Motor neuron (in vitro differentiated cells): Measurements from ENCODE around the gene CCPG1. TPM values are rescaled to one million over a fixed set of nuclear protein-coding genes. Genes with fewer than 3 reads are reported as not detected.
"Not testable (repeated sequence)": the region's sequence is repeated elsewhere in the genome, so short reads cannot be mapped to it uniquely, and the experiment has no call there.

ENCODE experiments used
- ATAC-seq, 8 experiments: fragments of 200-7000 bp; cut with Tn5 transposase; replicated peaks in 6 of 8; 2 replicates each; pipeline ENCODE4 v1.8.0; 2021; ENCODE audit warnings: mild to moderate bottlenecking in 8 of 8, moderate library complexity in 8 of 8
- H3K27ac ChIP-seq, 2 donors: fragments of 250-450 bp; sonication (Bioruptor Pico); 2 replicates each; pipeline ENCODE4 v1.9.0; 2021; ENCODE audit warnings: antibody characterized with exemption in 2 of 2, mild to moderate bottlenecking in 2 of 2, moderate library complexity in 1 of 2
- H3K4me1 ChIP-seq, 2 donors: fragments of 250-450 bp; sonication (Bioruptor Pico); replicated peaks in 1 of 2; 2 replicates each; pipeline ENCODE4 v1.6.1; 2021; ENCODE audit warnings: antibody characterized with exemption in 2 of 2, mild to moderate bottlenecking in 2 of 2, moderate library complexity in 1 of 2
- H3K4me3 ChIP-seq, 5 donors: fragments of 250-450 bp; sonication (Bioruptor Pico); 2 replicates each; pipeline ENCODE4 v1.9.0; 2021; ENCODE audit warnings: antibody characterized with exemption in 5 of 5, mild to moderate bottlenecking in 5 of 5, moderate library complexity in 4 of 5
- WGBS, 10 experiments: fragments of 450-650 bp; shearing (Covaris generic); methylation state at CpG; one replicate each; pipeline ENCODE4 v1.0.0; 2022; 5-methylcytosine and 5-hydroxymethylcytosine counted together
- in situ Hi-C, 9 experiments: fragments of 400-800 bp; cut with MboI; loops; one replicate each; pipeline ENCODE4 v1.15.0; 2021; ENCODE audit warnings: low sequenced_read_pairs in 9 of 9, low pct_unique_long_range_greater_than_20kb in 2 of 9; ENCODE audit not compliant: unreplicated experiment in 9 of 9
- total RNA-seq, 8 experiments: library from RNA; unstranded; fragments of 300-600 nt; gene quantifications; 2 replicates each; pipeline versions ENCODE4 v1.2.3 to v1.2.4, GENCODE V29; 2022

CCPG1 gene
- total RNA-seq, 8 experiments from 2014 or later: 18.1 to 220 (median 47.9) TPM

DNA sequence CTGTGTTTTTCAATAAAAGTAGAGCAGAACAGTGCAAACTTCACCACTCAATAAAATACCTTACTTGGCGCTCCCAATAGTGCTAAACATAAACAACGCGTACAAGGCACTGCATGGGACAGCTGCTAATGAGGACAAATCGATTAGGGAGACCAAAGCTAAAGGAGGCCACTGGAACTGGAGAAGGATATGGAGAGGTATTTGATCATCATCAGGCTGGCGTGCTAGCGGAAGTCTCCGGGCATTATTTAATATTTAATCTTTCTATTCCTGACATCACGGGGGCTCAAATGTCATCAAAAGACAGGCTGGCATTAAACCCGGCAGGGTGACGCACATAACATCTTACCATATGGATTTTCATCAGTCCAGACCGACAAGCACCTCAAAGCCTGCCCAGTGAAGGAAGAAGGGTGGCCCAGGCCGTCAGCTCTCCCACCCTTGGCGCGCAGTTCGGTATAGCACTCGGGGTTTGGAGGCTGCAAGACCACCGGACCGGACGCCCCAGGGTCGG lies 604 bp downstream of the CCPG1 start:
- ATAC-seq: peak in 2 of 8 experiments; percentile 1 to 2
- in situ Hi-C loops: no loop called here
- peak overlapping the region; percentile 89 to 91 for H3K27ac ChIP-seq

DNA sequence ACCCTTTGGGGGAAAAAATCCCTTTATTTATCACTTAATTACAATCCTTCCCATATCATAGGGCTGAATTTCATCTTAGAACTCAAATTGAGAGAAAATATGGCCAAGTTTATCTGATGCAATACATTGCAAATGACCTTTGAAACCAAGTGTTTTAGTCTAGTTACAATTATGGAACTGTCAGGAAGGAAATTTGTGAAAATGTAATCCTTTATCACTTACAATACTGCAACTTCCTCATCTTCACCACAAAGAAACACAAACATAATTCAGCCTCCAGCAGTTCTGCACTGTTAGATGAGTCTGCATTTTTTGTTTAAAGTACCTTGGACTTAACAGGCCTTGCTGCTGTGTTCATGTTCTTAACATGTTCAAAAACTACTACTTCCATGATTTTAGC lies 4.6 kb downstream of the CCPG1 start:
- peak overlapping the region in 4 of 5 donors; percentile 5 to 23 (median 11) for H3K4me3 ChIP-seq
- H3K4me1 ChIP-seq: peaks cover 18 to 28% of the 10 kb centered on the region in 2 donors
- no peak for ATAC-seq
- in situ Hi-C loops: no loop called here
- H3K27ac ChIP-seq: peak overlapping the region; percentile 71 to 79

More for the DNA sequence above, 604 bp downstream of the CCPG1 start:
- Histone ChIP-seq H3K4me3 (peak overlapping the region; percentile 63 to 96 (median 79)), H3K4me1 (peaks cover 21 to 29% of the 10 kb centered on the region in 2 donors)
- 0 to 20% (median 0%) methylated on average over 1 to 9 of the region's 20 CpGs; no CpG with 5 or more reads in 1 of the 10 experiments for WGBS, 10 experiments

DNA sequence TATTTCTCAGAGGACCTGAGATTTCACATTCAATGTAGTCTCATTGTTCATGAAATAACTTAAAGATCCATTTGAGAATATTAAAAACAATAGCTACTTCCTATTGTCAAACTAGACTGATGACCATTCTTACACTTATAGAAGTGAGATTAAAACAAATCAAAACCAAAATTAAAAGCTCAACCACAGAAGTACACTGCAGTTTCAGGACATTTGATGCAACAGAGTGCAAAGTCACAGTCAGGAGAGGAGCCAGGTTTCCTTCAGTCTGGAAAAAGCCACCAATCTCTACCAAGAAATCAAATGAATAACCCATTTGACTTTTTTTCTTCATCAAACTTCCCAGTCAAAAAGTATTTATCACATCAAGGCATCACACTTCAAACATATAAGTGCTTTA lies 5.5 kb downstream of the CCPG1 start:
- no peak for ATAC-seq
- H3K4me3 ChIP-seq: peak overlapping the region in 2 of 5 donors; percentile 5 to 23
- H3K4me1 ChIP-seq: peaks cover 18 to 28% of the 10 kb centered on the region in 2 donors
- in situ Hi-C loops: no loop called here
- peak overlapping the region in 1 of 2 donors; percentile 79 for H3K27ac ChIP-seq

- Histone ChIP-seq H3K27ac (no peak overlapping the region), H3K4me1 (peaks cover 18 to 27% of the 10 kb centered on the region in 2 donors), H3K4me3 (no peak overlapping the region)
- no peak for ATAC-seq
- WGBS, 10 experiments: 40 to 100% (median 96%) methylated on average over 1 of the region's 1 CpG; no CpG with 5 or more reads in 2 of the 10 experiments
- in situ Hi-C loops: no loop called here
These were observed 6.3 kb downstream of the CCPG1 start for GRCh38 chr15:55401786-55402246.

DNA sequence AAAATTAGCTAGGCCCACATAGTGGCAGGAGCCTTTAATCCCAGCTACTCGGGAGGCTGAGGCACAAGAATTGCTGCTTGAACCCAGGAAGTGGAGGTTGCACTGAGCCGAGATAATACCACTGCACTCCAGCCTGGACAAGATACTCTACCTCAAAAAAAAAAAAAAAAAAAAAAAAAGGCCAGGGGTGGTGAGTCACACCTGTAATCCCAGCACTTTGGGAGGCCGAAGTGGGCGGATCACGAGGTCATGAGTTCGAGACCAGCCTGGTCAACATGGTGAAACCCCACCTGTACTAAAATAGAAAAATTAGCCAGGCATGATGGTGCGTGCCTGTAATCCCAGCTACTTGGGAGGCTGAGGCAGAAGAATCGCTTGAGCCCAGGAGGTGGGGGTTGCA lies 8.1 kb downstream of the CCPG1 start:
- 73 to 100% (median 83%) methylated on average over 2 to 6 of the region's 8 CpGs; no CpG with 5 or more reads in 3 of the 10 experiments for WGBS, 10 experiments
- H3K27ac ChIP-seq, H3K4me3 ChIP-seq, ATAC-seq, in situ Hi-C loops: not testable (repeated sequence)
- H3K4me1 ChIP-seq: peaks cover 18 to 23% of the 10 kb centered on the region in 2 donors

DNA sequence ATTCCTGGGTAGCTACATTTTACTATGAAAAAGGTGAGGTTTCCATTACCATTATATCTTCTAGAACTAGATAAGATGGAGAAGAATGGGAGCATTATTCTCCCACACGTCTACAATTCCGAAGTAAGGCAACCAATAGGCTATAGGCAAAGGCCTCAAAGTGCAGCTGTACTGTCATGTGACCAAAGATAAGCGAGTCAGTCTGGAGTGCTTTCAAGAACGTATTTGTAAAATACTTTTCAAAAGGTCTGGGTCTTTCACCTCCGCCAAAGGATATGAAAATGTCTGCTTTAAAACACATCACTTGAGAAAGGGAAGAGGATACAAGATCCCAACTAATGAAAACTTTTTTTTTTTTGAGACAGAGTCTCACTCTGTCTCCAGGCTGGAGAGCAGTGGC lies 9.9 kb downstream of the CCPG1 start:
- 87 to 100% (median 95%) methylated on average over 1 to 5 of the region's 5 CpGs; no CpG with 5 or more reads in 2 of the 10 experiments for WGBS, 10 experiments
- H3K4me3 ChIP-seq: no peak overlapping the region
- ATAC-seq: no peak
- in situ Hi-C loops: no loop called here
- peaks cover 4 to 10% of the 10 kb centered on the region in 2 donors for H3K4me1 ChIP-seq
- H3K27ac ChIP-seq: no peak overlapping the region

DNA sequence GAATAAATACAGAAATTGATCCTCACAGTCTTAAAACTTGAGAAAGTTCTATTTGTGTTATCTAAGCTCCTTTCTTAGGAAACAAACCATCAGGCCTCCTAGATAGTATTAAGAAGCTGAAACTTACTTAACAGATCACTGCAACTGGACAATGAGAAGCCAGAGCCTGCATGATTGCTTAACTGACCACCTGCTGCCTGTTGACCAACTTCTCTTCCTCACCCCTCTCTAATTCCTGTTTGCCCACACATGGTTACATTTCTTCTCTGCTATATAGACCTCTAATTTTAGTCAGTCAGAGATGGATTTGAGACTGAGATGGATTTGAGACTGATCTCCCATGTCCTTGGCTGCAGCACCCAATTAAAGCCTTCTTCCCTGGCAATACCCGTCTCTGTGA lies 13.5 kb downstream of the CCPG1 start:
- Histone ChIP-seq H3K27ac (no peak overlapping the region), H3K4me3 (no peak overlapping the region), H3K4me1 (no peaks in the 10 kb centered on the region)
- no peak for ATAC-seq
- in situ Hi-C loops: no loop called here
- WGBS, 10 experiments: 100% methylated on average over 1 of the region's 1 CpG; no CpG with 5 or more reads in 9 of the 10 experiments

DNA sequence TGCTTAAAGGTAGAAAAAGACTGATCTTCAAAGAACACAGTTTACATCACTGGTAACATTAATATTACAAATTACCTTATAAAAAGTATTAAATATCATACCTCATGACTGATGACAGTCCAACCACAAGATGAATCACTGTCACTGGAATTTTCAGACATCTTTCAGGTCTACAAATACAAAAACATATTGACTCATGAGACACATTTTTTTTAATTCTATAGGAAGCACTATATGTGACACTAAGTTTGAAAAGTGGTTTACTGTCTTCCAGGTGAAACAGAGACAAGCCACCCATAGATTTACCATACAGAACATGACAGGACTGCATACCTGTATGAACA lies 18.9 kb downstream of the CCPG1 start:
- no peak for ATAC-seq
- no peak overlapping the region for H3K27ac ChIP-seq

DNA sequence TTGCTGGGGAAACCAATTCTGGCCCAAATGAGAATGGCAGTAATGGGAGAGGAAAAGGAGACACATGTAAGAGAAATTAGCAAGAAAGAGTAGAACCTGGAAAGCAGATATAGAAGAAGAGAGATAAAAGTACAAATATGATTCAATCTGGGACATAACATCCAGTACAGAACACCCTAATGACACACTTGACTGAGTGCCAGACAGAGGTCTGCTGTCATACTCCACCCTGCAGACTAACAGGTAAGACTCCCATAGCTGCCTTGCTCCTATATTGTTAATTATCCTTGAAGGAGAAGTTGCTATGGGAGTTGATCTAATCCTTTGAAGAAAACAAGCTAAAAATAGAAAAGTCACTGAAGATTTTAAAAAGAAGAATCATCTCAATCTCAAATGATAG lies 21.1 kb downstream of the CCPG1 start:
- no peak overlapping the region for H3K4me3 ChIP-seq
- no peak overlapping the region for H3K27ac ChIP-seq
- in situ Hi-C loops: no loop called here
- H3K4me1 ChIP-seq: no peaks in the 10 kb centered on the region
- no peak for ATAC-seq

More for the DNA sequence above, 18.9 kb downstream of the CCPG1 start:
- in situ Hi-C loops: no loop called here
- Histone ChIP-seq H3K4me1 (no peaks in the 10 kb centered on the region), H3K4me3 (no peak overlapping the region)

GRCh38 chr15:55383687-55384086 lies 24.5 kb downstream of the CCPG1 start:
- no peaks in the 10 kb centered on the region for H3K4me1 ChIP-seq
- 79 to 100% (median 100%) methylated on average over 1 to 2 of the region's 2 CpGs; no CpG with 5 or more reads in 2 of the 10 experiments for WGBS, 10 experiments
- no peak for ATAC-seq
- H3K4me3 ChIP-seq: no peak overlapping the region
- in situ Hi-C loops: no loop called here
- H3K27ac ChIP-seq: no peak overlapping the region

GRCh38 chr15:55381595-55381994 lies 26.6 kb downstream of the CCPG1 start:
- H3K27ac ChIP-seq: no peak overlapping the region
- peak in 1 of 8 experiments; percentile 94 for ATAC-seq
- in situ Hi-C loops: no loop called here

GRCh38 chr15:55379095-55379494 lies 29.1 kb downstream of the CCPG1 start:
- no peak overlapping the region for H3K4me3 ChIP-seq
- in situ Hi-C loops: no loop called here
- WGBS, 10 experiments: 82 to 100% (median 94%) methylated on average over 1 to 5 of the region's 5 CpGs; no CpG with 5 or more reads in 1 of the 10 experiments
- ATAC-seq: no peak
- H3K4me1 ChIP-seq: no peaks in the 10 kb centered on the region
- no peak overlapping the region for H3K27ac ChIP-seq

More at GRCh38 chr15:55381595-55381994, 26.6 kb downstream of the CCPG1 start:
- no peaks in the 10 kb centered on the region for H3K4me1 ChIP-seq
- H3K4me3 ChIP-seq: no peak overlapping the region

GRCh38 chr15:55372701-55373440 lies 35.3 kb downstream of the CCPG1 start:
- no peak for ATAC-seq
- Histone ChIP-seq H3K4me3 (no peak overlapping the region), H3K27ac (no peak overlapping the region), H3K4me1 (no peaks in the 10 kb centered on the region)
- in situ Hi-C loops: no loop called here
- 32 to 100% (median 73%) methylated on average over 1 to 3 of the region's 3 CpGs; no CpG with 5 or more reads in 1 of the 10 experiments for WGBS, 10 experiments

DNA sequence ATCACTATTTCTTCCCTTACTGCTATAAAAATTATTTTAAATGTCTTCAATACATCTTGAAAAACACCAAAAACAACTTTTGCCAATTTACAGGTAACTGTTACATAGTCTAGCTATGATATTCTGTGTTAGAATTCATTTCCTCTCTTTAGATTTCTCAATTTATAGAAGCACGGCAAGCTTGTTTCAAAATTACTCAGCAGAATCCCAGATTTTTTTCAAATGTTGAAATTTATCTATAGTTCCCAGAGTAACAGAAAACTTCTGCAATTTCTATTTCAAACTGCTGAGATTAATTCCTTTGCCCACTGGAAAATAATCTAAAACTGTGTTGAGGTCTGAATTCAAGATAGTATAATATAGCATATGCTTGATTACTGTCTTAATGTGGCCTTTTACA lies 41.2 kb downstream of the CCPG1 start:
- ATAC-seq: no peak
- 88 to 100% (median 100%) methylated on average over 1 of the region's 1 CpG; no CpG with 5 or more reads in 3 of the 10 experiments for WGBS, 10 experiments
- Histone ChIP-seq H3K27ac (no peak overlapping the region), H3K4me3 (no peak overlapping the region), H3K4me1 (no peaks in the 10 kb centered on the region)
- in situ Hi-C loops: no loop called here
